Forelimb muscle (tissue), 1 donor: ENCODE results near the gene FASTK. TPM values are rescaled to one million over a fixed set of nuclear protein-coding genes. Genes with fewer than 3 reads are reported as not detected.
"Not testable (repeated sequence)": the region's sequence is repeated elsewhere in the genome, so short reads cannot be mapped to it uniquely, and the experiment has no call there.

Experiments
- DNase-seq: peaks from one replicate; pipeline ENCODE4 v3.0.0-alpha.2; 2013; ENCODE audit warnings: low read depth
- polyA plus RNA-seq: library from polyadenylated mRNA; unstranded; fragments of 120-200 nt; gene quantifications from one replicate; pipeline ENCODE4 v1.2.1, GENCODE V29; 2013; ENCODE audit not compliant: insufficient read length

The FASTK gene
- polyA plus RNA-seq, 1 donor = 67.0 TPM

GRCh38 chr7:151026771-151027727 is 53.6 kb downstream of the FASTK start:
- DNase-seq = not testable (repeated sequence)

Other genes starting within 250 kb of the FASTK start
- gene AOC1, start 228.3 kb downstream of the FASTK start, polyA plus RNA-seq = not detected
- gene KCNH2, start 102.5 kb downstream of the FASTK start, polyA plus RNA-seq = 24.5 TPM
- 5.5 TPM for gene NOS3, start 89.8 kb downstream of the FASTK start, polyA plus RNA-seq
- 0.73 TPM for gene ATG9B, start 56.3 kb downstream of the FASTK start, polyA plus RNA-seq
- gene ABCB8, start 52.4 kb downstream of the FASTK start, polyA plus RNA-seq = 22.2 TPM
- 6.8 TPM for gene ASIC3, start 32.3 kb downstream of the FASTK start, polyA plus RNA-seq
- gene CDK5, start 22.9 kb downstream of the FASTK start, polyA plus RNA-seq = 9.1 TPM
- gene SLC4A2, start 21.2 kb downstream of the FASTK start, polyA plus RNA-seq = 55.9 TPM
- 41.6 TPM for gene TMUB1, start 2.7 kb upstream of the FASTK start, polyA plus RNA-seq
- gene AGAP3, start 5.7 kb upstream of the FASTK start, polyA plus RNA-seq = 68.3 TPM
- 3.1 TPM for gene GBX1, start 86.9 kb upstream of the FASTK start, polyA plus RNA-seq
- 6.2 TPM for gene ASB10, start 106.4 kb upstream of the FASTK start, polyA plus RNA-seq
- gene H2BK1, start 129.7 kb upstream of the FASTK start, polyA plus RNA-seq = not detected
- gene ABCF2, start 146.4 kb upstream of the FASTK start, polyA plus RNA-seq = 17.4 TPM
- gene CHPF2, start 151.7 kb upstream of the FASTK start, polyA plus RNA-seq = 20.2 TPM
- gene SMARCD3, start 167.9 kb upstream of the FASTK start, polyA plus RNA-seq = 169 TPM